HepG2 (cell line): ENCODE measurements around the gene RRBP1. TPM values are rescaled to one million over a fixed set of nuclear protein-coding genes. Genes with fewer than 3 reads are reported as not detected.

Experiments
- ATF1 ChIP-seq: IDR thresholded peaks from 2 replicates; pipeline ENCODE4 v1.6.1; 2016; ENCODE audit warnings: mild to moderate bottlenecking, control low read depth
- BCL6 ChIP-seq: IDR thresholded peaks from 2 replicates; pipeline ENCODE4 v1.6.1; 2016; ENCODE audit warnings: missing genetic modification reagents, missing compliant biosample characterization
- DMAP1 ChIP-seq: IDR thresholded peaks from 2 replicates; pipeline ENCODE4 v1.6.1; 2016
- JDP2 ChIP-seq: sonication (generic); formaldehyde crosslinking; IDR thresholded peaks from 2 replicates; pipeline ENCODE4 v1.8.1; 2022; ENCODE audit warnings: missing genetic modification reagents, borderline replicate concordance
- KDM3A ChIP-seq: IDR thresholded peaks from 2 replicates; pipeline ENCODE4 v1.6.1; 2018; ENCODE audit warnings: low read depth, missing compliant biosample characterization
- MTA1 ChIP-seq: sonication (generic); formaldehyde crosslinking; IDR thresholded peaks from 2 replicates; pipeline ENCODE4 v1.4.0; 2020; ENCODE audit warnings: missing genetic modification reagents, mild to moderate bottlenecking, borderline replicate concordance
- NFKB2 ChIP-seq: sonication (generic); formaldehyde crosslinking; IDR thresholded peaks from 2 replicates; pipeline ENCODE4 v1.4.0; 2020; ENCODE audit warnings: missing genetic modification reagents, borderline replicate concordance
- POLR2G ChIP-seq: fragments of 200-400 bp; formaldehyde crosslinking; IDR thresholded peaks from 2 replicates; pipeline ENCODE4 v1.6.1; 2018; ENCODE audit warnings: mild to moderate bottlenecking, low read depth, low read length, moderate library complexity
- ZNF224 ChIP-seq: sonication (generic); formaldehyde crosslinking; IDR thresholded peaks from 2 replicates; pipeline ENCODE4 v1.5.0; 2020; ENCODE audit warnings: mild to moderate bottlenecking, missing genetic modification reagents
- polyA plus RNA-seq, 8 experiments: library from polyadenylated mRNA; depleted of rRNA in 3 of 8; stranded (reverse) in 7 of 8; unstranded in 1 of 8; fragments of >200 nt; fragmentation: Illumina TruSeq in 4 of 8; extraction: Trizol in 4 of 8; gene quantifications; 2 replicates each; pipeline versions ENCODE4 v1.2.1 to v1.2.3, GENCODE V29; 2011 to 2016; ENCODE audit warnings: low read depth in 4 of 8, missing spikeins in 1 of 8, mixed read lengths in 1 of 8; ENCODE audit not compliant: insufficient read depth in 1 of 8
- total RNA-seq, 5 experiments: library from RNA; depleted of rRNA; stranded (reverse); fragments of >200 nt; fragmentation: Illumina TruSeq; extraction: Trizol; gene quantifications; 2 replicates each; pipeline ENCODE4 v1.2.3, GENCODE V29; 2016; ENCODE audit warnings: low read depth in 1 of 5
- TF ChIP-seq, protein P1 (sequence below): IDR thresholded peaks from 2 replicates; pipeline ENCODE4 v1.6.1; 2016; ENCODE audit warnings: low read depth, borderline replicate concordance
- TF ChIP-seq, protein P2 (sequence below): sonication (generic); formaldehyde crosslinking; IDR thresholded peaks from 2 replicates; pipeline ENCODE4 v1.4.0; 2020; ENCODE audit warnings: missing genetic modification reagents, borderline replicate concordance
- TF ChIP-seq, protein P3 (sequence below): sonication (generic); formaldehyde crosslinking; IDR thresholded peaks from 2 replicates; pipeline ENCODE4 v1.9.0; 2021; ENCODE audit warnings: missing genetic modification reagents, borderline replicate concordance
- TF ChIP-seq, protein P4 (sequence below): sonication (generic); formaldehyde crosslinking; IDR thresholded peaks from 2 replicates; pipeline ENCODE4 v1.4.0; 2020; ENCODE audit warnings: mild to moderate bottlenecking, missing genetic modification reagents
- TF ChIP-seq, protein P5 (sequence below): sonication (generic); formaldehyde crosslinking; IDR thresholded peaks from 2 replicates; pipeline ENCODE4 v1.8.0; 2023; ENCODE audit warnings: mild to moderate bottlenecking, missing genetic modification reagents

RRBP1 gene
- total and polyA plus RNA-seq, 2 of the 13 experiments (the other 11 are each of a cell fraction or from before 2014, with no cell fraction given), result 150 to 222 TPM

DNA sequence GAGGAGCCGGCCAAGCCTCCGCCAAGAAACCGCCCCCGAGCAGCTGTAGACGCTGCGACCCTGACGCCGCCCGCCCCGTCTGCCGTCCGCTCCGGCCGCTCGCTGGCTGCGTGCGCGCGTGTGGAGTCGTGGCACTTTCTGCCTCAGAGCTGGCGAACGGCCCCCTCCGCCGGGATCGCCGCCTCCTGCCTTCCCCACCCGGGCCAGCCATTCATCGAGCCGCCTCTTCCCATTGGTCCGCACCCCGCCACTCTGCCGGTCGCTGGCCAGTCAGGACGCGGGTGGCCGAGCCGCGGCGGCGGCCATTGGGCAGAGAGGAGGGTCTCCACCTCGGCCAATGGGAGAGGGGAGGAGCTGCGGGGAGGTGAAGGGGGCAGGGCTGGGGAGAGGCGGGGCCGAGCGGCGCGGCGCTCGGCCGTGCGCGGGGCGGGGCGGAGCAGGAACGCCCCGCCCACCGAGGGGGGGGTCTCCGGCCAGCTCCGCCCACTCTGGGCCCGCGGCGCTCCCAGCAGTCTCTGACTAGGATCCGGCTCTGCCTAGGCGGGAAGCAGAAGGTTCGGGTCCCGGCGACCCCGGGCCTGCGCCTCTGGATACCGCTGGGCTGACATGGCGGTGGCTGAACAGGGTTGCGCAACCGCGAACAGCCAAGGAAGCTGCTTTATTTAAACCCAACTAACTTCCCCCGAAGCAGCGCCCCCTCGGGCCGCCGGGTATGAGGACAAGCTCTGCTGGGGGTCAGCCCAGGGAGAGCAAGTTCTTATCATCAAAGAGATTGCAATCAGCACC, at the start of gene RRBP1 (continued):
- TF ChIP-seq JDP2 (CRISPR knock-in tag) (no peak; the same call in 1 of the 2 replicates), BCL6 (peak; percentile 80), MTA1 (CRISPR knock-in tag) (peak; percentile 86; the same call in 1 of the 2 replicates), ZNF224 (CRISPR knock-in tag) (peak; percentile 93; the same call in 1 of the 2 replicates), POLR2G (peak; percentile 99), KDM3A (CRISPR knock-in tag) (no peak; the same call in 1 of the 2 replicates), DMAP1 (CRISPR knock-in tag) (peak; percentile 96), NFKB2 (CRISPR knock-in tag) (peak; percentile 41; the same call in 1 of the 2 replicates), ATF1 (CRISPR knock-in tag) (no peak; the same call in 1 of the 2 replicates)
- TF ChIP-seq, protein P1, sequence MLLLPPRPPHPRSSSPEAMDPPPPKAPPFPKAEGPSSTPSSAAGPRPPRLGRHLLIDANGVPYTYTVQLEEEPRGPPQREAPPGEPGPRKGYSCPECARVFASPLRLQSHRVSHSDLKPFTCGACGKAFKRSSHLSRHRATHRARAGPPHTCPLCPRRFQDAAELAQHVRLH (CRISPR knock-in tag), result peak; percentile 85
- TF ChIP-seq, protein P2, sequence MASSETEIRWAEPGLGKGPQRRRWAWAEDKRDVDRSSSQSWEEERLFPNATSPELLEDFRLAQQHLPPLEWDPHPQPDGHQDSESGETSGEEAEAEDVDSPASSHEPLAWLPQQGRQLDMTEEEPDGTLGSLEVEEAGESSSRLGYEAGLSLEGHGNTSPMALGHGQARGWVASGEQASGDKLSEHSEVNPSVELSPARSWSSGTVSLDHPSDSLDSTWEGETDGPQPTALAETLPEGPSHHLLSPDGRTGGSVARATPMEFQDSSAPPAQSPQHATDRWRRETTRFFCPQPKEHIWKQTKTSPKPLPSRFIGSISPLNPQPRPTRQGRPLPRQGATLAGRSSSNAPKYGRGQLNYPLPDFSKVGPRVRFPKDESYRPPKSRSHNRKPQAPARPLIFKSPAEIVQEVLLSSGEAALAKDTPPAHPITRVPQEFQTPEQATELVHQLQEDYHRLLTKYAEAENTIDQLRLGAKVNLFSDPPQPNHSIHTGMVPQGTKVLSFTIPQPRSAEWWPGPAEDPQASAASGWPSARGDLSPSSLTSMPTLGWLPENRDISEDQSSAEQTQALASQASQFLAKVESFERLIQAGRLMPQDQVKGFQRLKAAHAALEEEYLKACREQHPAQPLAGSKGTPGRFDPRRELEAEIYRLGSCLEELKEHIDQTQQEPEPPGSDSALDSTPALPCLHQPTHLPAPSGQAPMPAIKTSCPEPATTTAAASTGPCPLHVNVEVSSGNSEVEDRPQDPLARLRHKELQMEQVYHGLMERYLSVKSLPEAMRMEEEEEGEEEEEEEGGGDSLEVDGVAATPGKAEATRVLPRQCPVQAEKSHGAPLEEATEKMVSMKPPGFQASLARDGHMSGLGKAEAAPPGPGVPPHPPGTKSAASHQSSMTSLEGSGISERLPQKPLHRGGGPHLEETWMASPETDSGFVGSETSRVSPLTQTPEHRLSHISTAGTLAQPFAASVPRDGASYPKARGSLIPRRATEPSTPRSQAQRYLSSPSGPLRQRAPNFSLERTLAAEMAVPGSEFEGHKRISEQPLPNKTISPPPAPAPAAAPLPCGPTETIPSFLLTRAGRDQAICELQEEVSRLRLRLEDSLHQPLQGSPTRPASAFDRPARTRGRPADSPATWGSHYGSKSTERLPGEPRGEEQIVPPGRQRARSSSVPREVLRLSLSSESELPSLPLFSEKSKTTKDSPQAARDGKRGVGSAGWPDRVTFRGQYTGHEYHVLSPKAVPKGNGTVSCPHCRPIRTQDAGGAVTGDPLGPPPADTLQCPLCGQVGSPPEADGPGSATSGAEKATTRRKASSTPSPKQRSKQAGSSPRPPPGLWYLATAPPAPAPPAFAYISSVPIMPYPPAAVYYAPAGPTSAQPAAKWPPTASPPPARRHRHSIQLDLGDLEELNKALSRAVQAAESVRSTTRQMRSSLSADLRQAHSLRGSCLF, result no peak
- TF ChIP-seq, protein P3, sequence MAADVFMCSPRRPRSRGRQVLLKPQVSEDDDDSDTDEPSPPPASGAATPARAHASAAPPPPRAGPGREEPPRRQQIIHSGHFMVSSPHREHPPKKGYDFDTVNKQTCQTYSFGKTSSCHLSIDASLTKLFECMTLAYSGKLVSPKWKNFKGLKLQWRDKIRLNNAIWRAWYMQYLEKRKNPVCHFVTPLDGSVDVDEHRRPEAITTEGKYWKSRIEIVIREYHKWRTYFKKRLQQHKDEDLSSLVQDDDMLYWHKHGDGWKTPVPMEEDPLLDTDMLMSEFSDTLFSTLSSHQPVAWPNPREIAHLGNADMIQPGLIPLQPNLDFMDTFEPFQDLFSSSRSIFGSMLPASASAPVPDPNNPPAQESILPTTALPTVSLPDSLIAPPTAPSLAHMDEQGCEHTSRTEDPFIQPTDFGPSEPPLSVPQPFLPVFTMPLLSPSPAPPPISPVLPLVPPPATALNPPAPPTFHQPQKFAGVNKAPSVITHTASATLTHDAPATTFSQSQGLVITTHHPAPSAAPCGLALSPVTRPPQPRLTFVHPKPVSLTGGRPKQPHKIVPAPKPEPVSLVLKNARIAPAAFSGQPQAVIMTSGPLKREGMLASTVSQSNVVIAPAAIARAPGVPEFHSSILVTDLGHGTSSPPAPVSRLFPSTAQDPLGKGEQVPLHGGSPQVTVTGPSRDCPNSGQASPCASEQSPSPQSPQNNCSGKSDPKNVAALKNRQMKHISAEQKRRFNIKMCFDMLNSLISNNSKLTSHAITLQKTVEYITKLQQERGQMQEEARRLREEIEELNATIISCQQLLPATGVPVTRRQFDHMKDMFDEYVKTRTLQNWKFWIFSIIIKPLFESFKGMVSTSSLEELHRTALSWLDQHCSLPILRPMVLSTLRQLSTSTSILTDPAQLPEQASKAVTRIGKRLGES (CRISPR knock-in tag), result peak; percentile 83; the same call in 1 of the 2 replicates
- TF ChIP-seq, protein P4, sequence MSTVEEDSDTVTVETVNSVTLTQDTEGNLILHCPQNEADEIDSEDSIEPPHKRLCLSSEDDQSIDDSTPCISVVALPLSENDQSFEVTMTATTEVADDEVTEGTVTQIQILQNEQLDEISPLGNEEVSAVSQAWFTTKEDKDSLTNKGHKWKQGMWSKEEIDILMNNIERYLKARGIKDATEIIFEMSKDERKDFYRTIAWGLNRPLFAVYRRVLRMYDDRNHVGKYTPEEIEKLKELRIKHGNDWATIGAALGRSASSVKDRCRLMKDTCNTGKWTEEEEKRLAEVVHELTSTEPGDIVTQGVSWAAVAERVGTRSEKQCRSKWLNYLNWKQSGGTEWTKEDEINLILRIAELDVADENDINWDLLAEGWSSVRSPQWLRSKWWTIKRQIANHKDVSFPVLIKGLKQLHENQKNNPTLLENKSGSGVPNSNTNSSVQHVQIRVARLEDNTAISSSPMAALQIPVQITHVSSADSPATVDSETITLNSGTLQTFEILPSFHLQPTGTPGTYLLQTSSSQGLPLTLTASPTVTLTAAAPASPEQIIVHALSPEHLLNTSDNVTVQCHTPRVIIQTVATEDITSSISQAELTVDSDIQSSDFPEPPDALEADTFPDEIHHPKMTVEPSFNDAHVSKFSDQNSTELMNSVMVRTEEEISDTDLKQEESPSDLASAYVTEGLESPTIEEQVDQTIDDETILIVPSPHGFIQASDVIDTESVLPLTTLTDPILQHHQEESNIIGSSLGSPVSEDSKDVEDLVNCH (CRISPR knock-in tag), result no peak
- TF ChIP-seq, protein P5, sequence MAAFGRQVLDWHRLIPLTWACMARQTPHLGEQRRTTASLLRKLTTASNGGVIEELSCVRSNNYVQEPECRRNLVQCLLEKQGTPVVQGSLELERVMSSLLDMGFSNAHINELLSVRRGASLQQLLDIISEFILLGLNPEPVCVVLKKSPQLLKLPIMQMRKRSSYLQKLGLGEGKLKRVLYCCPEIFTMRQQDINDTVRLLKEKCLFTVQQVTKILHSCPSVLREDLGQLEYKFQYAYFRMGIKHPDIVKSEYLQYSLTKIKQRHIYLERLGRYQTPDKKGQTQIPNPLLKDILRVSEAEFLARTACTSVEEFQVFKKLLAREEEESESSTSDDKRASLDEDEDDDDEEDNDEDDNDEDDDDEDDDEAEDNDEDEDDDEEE (CRISPR knock-in tag), result peak; percentile 93; the same call in 1 of the 2 replicates
